Neural cell (in vitro differentiated cells): ENCODE data around the gene SLC12A8. TPM values are rescaled to one million over a fixed set of nuclear protein-coding genes. Genes with fewer than 3 reads are reported as not detected.

Experiments used
- H2AFZ ChIP-seq: fragments of 200-600, 300-800 bp; sonication (generic), shearing (Covaris generic); 2 replicates; pipeline ENCODE4 v1.6.0; 2014; ENCODE audit warnings: low read depth, mild to moderate bottlenecking, antibody characterized with exemption, low read length, moderate library complexity
- H3F3A ChIP-seq: fragments of 200-600 bp; shearing (Covaris generic); 2 replicates; pipeline ENCODE4 v1.6.1; 2016; ENCODE audit warnings: mild to moderate bottlenecking, moderate library complexity, mixed read lengths, antibody characterized with exemption, low read length; ENCODE audit not compliant: insufficient read depth, poor library complexity, severe bottlenecking
- H3K27ac ChIP-seq: fragments of 200-600, 300-800 bp; sonication (generic), shearing (Covaris generic); 2 replicates; pipeline ENCODE4 v1.5.1; 2014; ENCODE audit warnings: mild to moderate bottlenecking, low read length, moderate library complexity
- H3K27me3 ChIP-seq: fragments of 300-800, 200-600 bp; sonication (generic), shearing (Covaris generic); 2 replicates; pipeline ENCODE4 v1.6.0; 2014; ENCODE audit warnings: mild to moderate bottlenecking, low read depth, low read length, moderate library complexity; ENCODE audit not compliant: insufficient read depth
- H3K36me3 ChIP-seq: fragments of 300-800, 200-600 bp; sonication (generic), shearing (Covaris generic); 2 replicates; pipeline ENCODE4 v1.5.1; 2014; ENCODE audit warnings: mild to moderate bottlenecking, antibody characterized with exemption, low read length, moderate library complexity; ENCODE audit not compliant: insufficient read depth
- H3K4me2 ChIP-seq: fragments of 300-800, 200-600 bp; sonication (generic), shearing (Covaris generic); 2 replicates; pipeline ENCODE4 v1.6.0; 2014; ENCODE audit warnings: mild to moderate bottlenecking, low read length
- H3K4me3 ChIP-seq: fragments of 300-800, 200-600 bp; sonication (generic), shearing (Covaris generic); 2 replicates; pipeline ENCODE4 v1.5.1; 2014; ENCODE audit warnings: mild to moderate bottlenecking, low read length, moderate library complexity
- H3K79me2 ChIP-seq: fragments of 200-600 bp; shearing (Covaris generic); replicated peaks from 2 replicates; pipeline ENCODE4 v1.6.0; 2014; ENCODE audit warnings: mild to moderate bottlenecking, low read length, moderate library complexity; ENCODE audit not compliant: insufficient read depth
- H3K9ac ChIP-seq: fragments of 300-800, 200-600 bp; sonication (generic), shearing (Covaris generic); 2 replicates; pipeline ENCODE4 v1.6.1; 2016; ENCODE audit warnings: mild to moderate bottlenecking, low read length, mixed read lengths
- H3K9me2 ChIP-seq: fragments of 200-600 bp; shearing (Covaris generic); 2 replicates; pipeline ENCODE4 v1.6.1; 2016; ENCODE audit warnings: mild to moderate bottlenecking, low read length, mixed read lengths; ENCODE audit not compliant: insufficient read depth
- H3K9me3 ChIP-seq: fragments of 200-600, 300-800 bp; sonication (generic), shearing (Covaris generic); 2 replicates; pipeline ENCODE4 v1.6.1; 2016; ENCODE audit warnings: mild to moderate bottlenecking, mixed run types, low read length, moderate library complexity, mixed read lengths
- H4K20me1 ChIP-seq: fragments of 200-600 bp; shearing (Covaris generic); 2 replicates; pipeline ENCODE4 v1.6.1; 2016; ENCODE audit warnings: mild to moderate bottlenecking, mixed run types; ENCODE audit not compliant: insufficient read depth
- EP300 ChIP-seq: fragments of 450-650 bp; conservative IDR thresholded peaks from 2 replicates; pipeline ENCODE4 v1.6.1; 2014; ENCODE audit warnings: antibody characterized with exemption, mild to moderate bottlenecking, moderate library complexity; ENCODE audit not compliant: poor library complexity, severe bottlenecking
- EZH2 ChIP-seq: fragments of 200-600, 300-800 bp; shearing (Covaris generic), sonication (generic); IDR thresholded peaks from 2 replicates; pipeline ENCODE4 v1.6.1; 2014; ENCODE audit warnings: antibody characterized with exemption, low read length, borderline replicate concordance, mild to moderate bottlenecking; ENCODE audit not compliant: insufficient read depth, poor library complexity, severe bottlenecking
- MXI1 ChIP-seq: fragments of 450-650 bp; conservative IDR thresholded peaks from 2 replicates; pipeline ENCODE4 v1.6.1; 2014; ENCODE audit warnings: antibody characterized with exemption, mild to moderate bottlenecking; ENCODE audit not compliant: poor library complexity, severe bottlenecking
- POLR2AphosphoS5 ChIP-seq: IDR thresholded peaks from 2 replicates; pipeline ENCODE4 v1.6.1; 2012
- RAD21 ChIP-seq: fragments of 450-650 bp; conservative IDR thresholded peaks from 2 replicates; pipeline ENCODE4 v1.6.1; 2014; ENCODE audit warnings: antibody characterized with exemption, mild to moderate bottlenecking, moderate library complexity
- SMC3 ChIP-seq: fragments of 450-650 bp; conservative IDR thresholded peaks from 2 replicates; pipeline ENCODE4 v1.6.1; 2014; ENCODE audit warnings: antibody characterized with exemption, mild to moderate bottlenecking, moderate library complexity; ENCODE audit not compliant: poor library complexity
- TAF1 ChIP-seq: IDR thresholded peaks from 2 replicates; pipeline ENCODE4 v1.6.1; 2012; ENCODE audit warnings: low read depth
- polyA plus RNA-seq: library from polyadenylated mRNA; depleted of rRNA; stranded (reverse); fragments of >200 nt; gene quantifications from 2 replicates; pipeline ENCODE4 v1.2.3, GENCODE V29; 2014
- TF ChIP-seq, protein P1 (sequence below): fragments of 450-650 bp; IDR thresholded peaks from 2 replicates; pipeline ENCODE4 v1.5.1; 2014; ENCODE audit warnings: antibody characterized with exemption, mild to moderate bottlenecking, moderate library complexity; ENCODE audit not compliant: poor library complexity, severe bottlenecking
- TF ChIP-seq, protein P2 (sequence below): IDR thresholded peaks from 2 replicates; pipeline ENCODE4 v1.6.1; 2012; ENCODE audit warnings: borderline replicate concordance

The SLC12A8 gene
- polyA plus RNA-seq, 1 donor from 2014 or later: 4.6 TPM

DNA sequence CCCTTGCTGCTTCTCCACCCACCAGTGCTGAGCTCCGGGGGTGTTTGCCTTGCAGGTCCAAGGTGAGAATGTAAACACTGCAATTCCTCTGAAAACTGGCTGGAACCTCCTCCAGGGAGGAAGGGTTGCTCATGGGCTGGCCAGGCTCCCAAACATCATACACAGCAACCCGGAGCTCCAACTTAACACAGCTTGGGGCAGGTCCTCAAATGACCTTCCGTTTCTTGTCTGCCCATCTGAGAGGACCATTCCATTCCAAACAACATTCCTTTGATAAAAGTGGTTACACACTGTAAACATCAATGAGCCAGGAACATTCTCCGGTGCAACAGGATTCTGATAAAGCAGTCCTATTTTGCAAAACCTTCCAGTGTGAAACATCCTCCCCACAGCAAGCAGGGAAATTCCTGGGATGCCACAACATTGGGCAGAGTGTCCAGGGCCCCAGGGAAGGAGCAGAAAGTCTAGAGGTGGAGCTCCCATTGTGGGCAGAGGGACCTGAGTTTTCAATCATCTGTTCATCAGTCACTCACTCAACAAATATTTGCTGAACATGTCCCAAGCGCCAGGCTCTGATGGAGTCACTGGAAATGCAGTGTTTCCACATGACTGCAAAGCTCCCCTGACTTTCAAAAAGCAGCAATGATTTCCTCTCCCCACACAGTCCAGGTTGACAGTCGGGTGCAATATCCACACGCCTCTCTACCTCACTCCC, 149.5 kb downstream of the SLC12A8 start:
- no peaks in the 10 kb centered on the region for H3K27me3 ChIP-seq
- no peak overlapping the region for H3K9ac ChIP-seq
- no peaks in the 10 kb centered on the region for H3F3A ChIP-seq
- no peaks in the 10 kb centered on the region for H3K9me3 ChIP-seq
- H3K9me2 ChIP-seq: no peaks in the 10 kb centered on the region
- H3K4me2 ChIP-seq: no peak overlapping the region
- H4K20me1 ChIP-seq: no peaks in the 10 kb centered on the region
- no peak for TF ChIP-seq EZH2
- TF ChIP-seq, protein P1, sequence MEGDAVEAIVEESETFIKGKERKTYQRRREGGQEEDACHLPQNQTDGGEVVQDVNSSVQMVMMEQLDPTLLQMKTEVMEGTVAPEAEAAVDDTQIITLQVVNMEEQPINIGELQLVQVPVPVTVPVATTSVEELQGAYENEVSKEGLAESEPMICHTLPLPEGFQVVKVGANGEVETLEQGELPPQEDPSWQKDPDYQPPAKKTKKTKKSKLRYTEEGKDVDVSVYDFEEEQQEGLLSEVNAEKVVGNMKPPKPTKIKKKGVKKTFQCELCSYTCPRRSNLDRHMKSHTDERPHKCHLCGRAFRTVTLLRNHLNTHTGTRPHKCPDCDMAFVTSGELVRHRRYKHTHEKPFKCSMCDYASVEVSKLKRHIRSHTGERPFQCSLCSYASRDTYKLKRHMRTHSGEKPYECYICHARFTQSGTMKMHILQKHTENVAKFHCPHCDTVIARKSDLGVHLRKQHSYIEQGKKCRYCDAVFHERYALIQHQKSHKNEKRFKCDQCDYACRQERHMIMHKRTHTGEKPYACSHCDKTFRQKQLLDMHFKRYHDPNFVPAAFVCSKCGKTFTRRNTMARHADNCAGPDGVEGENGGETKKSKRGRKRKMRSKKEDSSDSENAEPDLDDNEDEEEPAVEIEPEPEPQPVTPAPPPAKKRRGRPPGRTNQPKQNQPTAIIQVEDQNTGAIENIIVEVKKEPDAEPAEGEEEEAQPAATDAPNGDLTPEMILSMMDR: no peak
- no peak for TF ChIP-seq RAD21
- no peak for TF ChIP-seq SMC3
- TF ChIP-seq, protein P2, sequence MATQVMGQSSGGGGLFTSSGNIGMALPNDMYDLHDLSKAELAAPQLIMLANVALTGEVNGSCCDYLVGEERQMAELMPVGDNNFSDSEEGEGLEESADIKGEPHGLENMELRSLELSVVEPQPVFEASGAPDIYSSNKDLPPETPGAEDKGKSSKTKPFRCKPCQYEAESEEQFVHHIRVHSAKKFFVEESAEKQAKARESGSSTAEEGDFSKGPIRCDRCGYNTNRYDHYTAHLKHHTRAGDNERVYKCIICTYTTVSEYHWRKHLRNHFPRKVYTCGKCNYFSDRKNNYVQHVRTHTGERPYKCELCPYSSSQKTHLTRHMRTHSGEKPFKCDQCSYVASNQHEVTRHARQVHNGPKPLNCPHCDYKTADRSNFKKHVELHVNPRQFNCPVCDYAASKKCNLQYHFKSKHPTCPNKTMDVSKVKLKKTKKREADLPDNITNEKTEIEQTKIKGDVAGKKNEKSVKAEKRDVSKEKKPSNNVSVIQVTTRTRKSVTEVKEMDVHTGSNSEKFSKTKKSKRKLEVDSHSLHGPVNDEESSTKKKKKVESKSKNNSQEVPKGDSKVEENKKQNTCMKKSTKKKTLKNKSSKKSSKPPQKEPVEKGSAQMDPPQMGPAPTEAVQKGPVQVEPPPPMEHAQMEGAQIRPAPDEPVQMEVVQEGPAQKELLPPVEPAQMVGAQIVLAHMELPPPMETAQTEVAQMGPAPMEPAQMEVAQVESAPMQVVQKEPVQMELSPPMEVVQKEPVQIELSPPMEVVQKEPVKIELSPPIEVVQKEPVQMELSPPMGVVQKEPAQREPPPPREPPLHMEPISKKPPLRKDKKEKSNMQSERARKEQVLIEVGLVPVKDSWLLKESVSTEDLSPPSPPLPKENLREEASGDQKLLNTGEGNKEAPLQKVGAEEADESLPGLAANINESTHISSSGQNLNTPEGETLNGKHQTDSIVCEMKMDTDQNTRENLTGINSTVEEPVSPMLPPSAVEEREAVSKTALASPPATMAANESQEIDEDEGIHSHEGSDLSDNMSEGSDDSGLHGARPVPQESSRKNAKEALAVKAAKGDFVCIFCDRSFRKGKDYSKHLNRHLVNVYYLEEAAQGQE: no peak
- no peak for TF ChIP-seq POLR2AphosphoS5
- TF ChIP-seq TAF1: no peak
- no peak for TF ChIP-seq MXI1
- no peak for TF ChIP-seq EP300
- no peaks in the 10 kb centered on the region for H3K36me3 ChIP-seq
- H3K79me2 ChIP-seq: no peaks in the 10 kb centered on the region
- H3K27ac ChIP-seq: no peak overlapping the region
- H3K4me3 ChIP-seq: no peak overlapping the region
- no peak overlapping the region for H2AFZ ChIP-seq

DNA sequence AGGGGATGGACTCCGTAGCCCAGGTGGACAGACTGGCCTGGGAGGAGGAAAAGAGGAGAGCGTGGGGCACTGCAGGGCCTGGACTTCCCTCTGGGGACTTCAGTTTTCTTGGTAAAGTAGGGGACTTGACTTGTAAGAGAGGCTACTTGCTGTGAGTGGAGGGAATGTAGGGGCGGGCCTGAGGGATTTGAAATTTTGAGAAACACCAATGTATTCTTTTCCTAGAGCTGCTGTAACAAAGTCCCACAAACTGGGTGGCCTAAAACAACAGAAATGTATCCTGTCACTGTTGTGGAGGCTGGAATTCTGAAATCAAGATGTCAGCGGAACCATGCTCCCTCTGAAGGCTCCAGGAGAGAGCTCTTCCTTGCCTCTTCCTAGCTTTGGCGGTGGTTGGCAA, 150.9 kb downstream of the SLC12A8 start:
- H3F3A ChIP-seq: no peaks in the 10 kb centered on the region
- H3K36me3 ChIP-seq: no peaks in the 10 kb centered on the region
- no peaks in the 10 kb centered on the region for H3K79me2 ChIP-seq
- H3K9me3 ChIP-seq: no peaks in the 10 kb centered on the region
- TF ChIP-seq, protein P1: no peak
- TF ChIP-seq RAD21 (no peak), MXI1 (no peak), POLR2AphosphoS5 (no peak), EZH2 (no peak), SMC3 (no peak), TAF1 (no peak), EP300 (no peak)
- TF ChIP-seq, protein P2: no peak
- no peak overlapping the region for H2AFZ ChIP-seq
- H3K4me2 ChIP-seq: no peak overlapping the region
- H3K27me3 ChIP-seq: peaks cover 6% of the 10 kb centered on the region
- no peaks in the 10 kb centered on the region for H3K9me2 ChIP-seq
- no peak overlapping the region for H3K4me3 ChIP-seq
- H3K9ac ChIP-seq: no peak overlapping the region
- no peak overlapping the region for H3K27ac ChIP-seq
- no peaks in the 10 kb centered on the region for H4K20me1 ChIP-seq
